ENCODE measurements around the gene ITGA5. TPM values are rescaled to one million over a fixed set of nuclear protein-coding genes. Genes with fewer than 3 reads are reported as not detected.

ITGA5 gene
- total and polyA plus RNA-seq, 9 of the 15 experiments (the other 6 are each of a cell fraction or from before 2014, with no cell fraction given), result 9.1 to 82.1 (median 47.4) TPM

GRCh38 chr12:54368709-54369596 is 50.1 kb downstream of the ITGA5 start (continued):
- TF ChIP-seq JUN (IDR thresholded peaks at IDR 0.05; ENCODE audit: borderline replicate concordance, low read depth, low read length), result 0 out of 2 replicates have a peak, but pooled peaks have one; percentile 5
- no peak for TF ChIP-seq JUN (CRISPR knock-in tag; IDR thresholded peaks at IDR 0.05; ENCODE audit: borderline replicate concordance)
- TF ChIP-seq NRF1 (conservative IDR thresholded peaks at IDR 0.05 in 1 of 2, IDR thresholded peaks at IDR 0.05 in 1 of 2), result 0 out of 4 replicates have a peak, but pooled peaks of 1 of the 2 experiments have one; percentile 13
- no peak; a peak in 1 of 4 replicates for TF ChIP-seq ETV6 (IDR thresholded peaks at IDR 0.05; ENCODE audit: borderline replicate concordance in 1 of 2, low read depth in 2 of 2, low read length in 1 of 2)
- 0 out of 2 replicates have a peak, but pooled peaks have one; percentile 18 for TF ChIP-seq ETV6 (CRISPR knock-in tag; IDR thresholded peaks at IDR 0.05; ENCODE audit: borderline replicate concordance)
- TF ChIP-seq TAF1 (IDR thresholded peaks at IDR 0.05; ENCODE audit: control insufficient read depth, extremely low read depth, insufficient read depth, low read length, severe bottlenecking), result peak; percentile 34
- TF ChIP-seq ATF7 (IDR thresholded peaks at IDR 0.05), result peak; percentile 96
- TF ChIP-seq ESRRA (IDR thresholded peaks at IDR 0.05; ENCODE audit: borderline replicate concordance, low read depth), result peak; percentile 76; the same call in 1 of the 2 replicates
- TF ChIP-seq OTX1 (CRISPR knock-in tag; IDR thresholded peaks at IDR 0.05), result 0 out of 2 replicates have a peak, but pooled peaks have one; percentile 40
- TF ChIP-seq STAT5B (CRISPR knock-in tag; IDR thresholded peaks at IDR 0.05), result no peak
- peak; percentile 93 for TF ChIP-seq POLR2AphosphoS2 (IDR thresholded peaks at IDR 0.05; ENCODE audit: low read length)
- 0 out of 2 replicates have a peak, but pooled peaks have one; percentile 26 for TF ChIP-seq ZBTB9 (CRISPR knock-in tag; IDR thresholded peaks at IDR 0.05)
- TF ChIP-seq, protein P1, sequence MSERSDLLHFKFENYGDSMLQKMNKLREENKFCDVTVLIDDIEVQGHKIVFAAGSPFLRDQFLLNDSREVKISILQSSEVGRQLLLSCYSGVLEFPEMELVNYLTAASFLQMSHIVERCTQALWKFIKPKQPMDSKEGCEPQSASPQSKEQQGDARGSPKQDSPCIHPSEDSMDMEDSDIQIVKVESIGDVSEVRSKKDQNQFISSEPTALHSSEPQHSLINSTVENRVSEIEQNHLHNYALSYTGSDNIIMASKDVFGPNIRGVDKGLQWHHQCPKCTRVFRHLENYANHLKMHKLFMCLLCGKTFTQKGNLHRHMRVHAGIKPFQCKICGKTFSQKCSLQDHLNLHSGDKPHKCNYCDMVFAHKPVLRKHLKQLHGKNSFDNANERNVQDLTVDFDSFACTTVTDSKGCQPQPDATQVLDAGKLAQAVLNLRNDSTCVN (CRISPR knock-in tag; IDR thresholded peaks at IDR 0.05), result 0 out of 2 replicates have a peak, but pooled peaks have one; percentile 62
- peak; percentile 65 for TF ChIP-seq TEAD4 (IDR thresholded peaks at IDR 0.05; ENCODE audit: low read length)
- no peak for TF ChIP-seq TEAD4 (CRISPR knock-in tag; IDR thresholded peaks at IDR 0.05; ENCODE audit: borderline replicate concordance)
- no peak for TF ChIP-seq ZFP30 (CRISPR knock-in tag; IDR thresholded peaks at IDR 0.05; ENCODE audit: borderline replicate concordance)
- TF ChIP-seq, protein P2, sequence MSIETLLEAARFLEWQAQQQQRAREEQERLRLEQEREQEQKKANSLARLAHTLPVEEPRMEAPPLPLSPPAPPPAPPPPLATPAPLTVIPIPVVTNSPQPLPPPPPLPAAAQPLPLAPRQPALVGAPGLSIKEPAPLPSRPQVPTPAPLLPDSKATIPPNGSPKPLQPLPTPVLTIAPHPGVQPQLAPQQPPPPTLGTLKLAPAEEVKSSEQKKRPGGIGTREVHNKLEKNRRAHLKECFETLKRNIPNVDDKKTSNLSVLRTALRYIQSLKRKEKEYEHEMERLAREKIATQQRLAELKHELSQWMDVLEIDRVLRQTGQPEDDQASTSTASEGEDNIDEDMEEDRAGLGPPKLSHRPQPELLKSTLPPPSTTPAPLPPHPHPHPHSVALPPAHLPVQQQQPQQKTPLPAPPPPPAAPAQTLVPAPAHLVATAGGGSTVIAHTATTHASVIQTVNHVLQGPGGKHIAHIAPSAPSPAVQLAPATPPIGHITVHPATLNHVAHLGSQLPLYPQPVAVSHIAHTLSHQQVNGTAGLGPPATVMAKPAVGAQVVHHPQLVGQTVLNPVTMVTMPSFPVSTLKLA (conservative IDR thresholded peaks at IDR 0.05), result peak; percentile 49 to 78; a peak in 3 of 4 replicates
- no peak for TF ChIP-seq CBX2 (IDR thresholded peaks at IDR 0.05; ENCODE audit: insufficient read depth, low read length, poor library complexity, severe bottlenecking)
- TF ChIP-seq POLR2AphosphoS5 (IDR thresholded peaks at IDR 0.05; ENCODE audit: control insufficient read depth, insufficient read depth, low read depth, low read length), result peak; percentile 56
- TF ChIP-seq ELF1 (tag; IDR thresholded peaks at IDR 0.05), result peak; percentile 90
